Testis (tissue), 2 donors: ENCODE data around the gene SSH3.

Experiments
- CTCF ChIP-seq, 3 experiments: fragments of 450-650 bp in 2 of 3; fragments of 200-600 bp in 1 of 3; sonication (generic) in 1 of 3; IDR thresholded peaks; one replicate each; pipeline ENCODE4 v1.5.1; 2016 to 2019; ENCODE audit warnings: antibody characterized with exemption in 3 of 3, mild to moderate bottlenecking in 2 of 3, moderate library complexity in 1 of 3
- POLR2A ChIP-seq: fragments of 450-650 bp; IDR thresholded peaks from one replicate; pipeline ENCODE4 v1.6.1; 2017; ENCODE audit warnings: antibody characterized with exemption, mild to moderate bottlenecking, moderate library complexity

- TF ChIP-seq CTCF (IDR thresholded peaks at IDR 0.05), result no peak
- no peak for TF ChIP-seq POLR2A
Measured at GRCh38 chr11:67285541-67286498, 17.5 kb upstream of the SSH3 start.
